Esophagus (tissue), 2 donors: ENCODE measurements around the gene DDX10. TPM values are rescaled to one million over a fixed set of nuclear protein-coding genes. Genes with fewer than 3 reads are reported as not detected.

Experiments
- H3K27ac ChIP-seq, 2 donors: one replicate each; pipeline ENCODE4 v1.5.1; 2013; ENCODE audit warnings: low read depth in 2 of 2, mild to moderate bottlenecking in 2 of 2, inconsistent platforms in 1 of 2, low read length in 1 of 2, moderate library complexity in 1 of 2
- H3K27me3 ChIP-seq, 2 donors: one replicate each; pipeline ENCODE4 v1.6.1; 2013; ENCODE audit warnings: low read length in 2 of 2, control low read depth in 1 of 2, mild to moderate bottlenecking in 1 of 2; ENCODE audit not compliant: insufficient read depth in 2 of 2, control insufficient read depth in 1 of 2
- H3K36me3 ChIP-seq, 2 donors: one replicate each; pipeline ENCODE4 v1.6.1; 2013; ENCODE audit warnings: low read length in 1 of 2; ENCODE audit not compliant: control insufficient read depth in 2 of 2, insufficient read depth in 2 of 2
- H3K4me1 ChIP-seq, 2 donors: one replicate each; pipeline ENCODE4 v1.6.1; 2013; ENCODE audit warnings: low read length in 1 of 2; ENCODE audit not compliant: control insufficient read depth in 2 of 2, insufficient read depth in 2 of 2
- H3K4me3 ChIP-seq, 2 donors: one replicate each; pipeline ENCODE4 v1.5.1; 2013; ENCODE audit warnings: low read length in 2 of 2, mild to moderate bottlenecking in 2 of 2, low read depth in 1 of 2, moderate library complexity in 1 of 2
- H3K9me3 ChIP-seq, 2 donors: one replicate each; pipeline ENCODE4 v1.6.1; 2013; ENCODE audit warnings: mild to moderate bottlenecking in 2 of 2, low read depth in 1 of 2, low read length in 1 of 2, moderate library complexity in 1 of 2; ENCODE audit not compliant: control insufficient read depth in 2 of 2, insufficient read depth in 1 of 2
- WGBS, 2 donors: extraction: QIAGEN DNeasy Blood & Tissue Kit; methylation state at CpG; one replicate each; pipeline ENCODE4 v1.1.7; 2013; 5-methylcytosine and 5-hydroxymethylcytosine counted together
- polyA plus RNA-seq, 2 donors: library from polyadenylated mRNA; stranded (reverse); fragments of 200-250 nt; gene quantifications; one replicate each; pipeline ENCODE4 v1.2.3, GENCODE V29; 2013
- donor health status: healthy with polysubstance abuse.
- donor health status: Bipolar disorder and iron deficiency.

The DDX10 gene
- polyA plus RNA-seq, 2 donors, result 11.8 to 12.9 TPM

DNA sequence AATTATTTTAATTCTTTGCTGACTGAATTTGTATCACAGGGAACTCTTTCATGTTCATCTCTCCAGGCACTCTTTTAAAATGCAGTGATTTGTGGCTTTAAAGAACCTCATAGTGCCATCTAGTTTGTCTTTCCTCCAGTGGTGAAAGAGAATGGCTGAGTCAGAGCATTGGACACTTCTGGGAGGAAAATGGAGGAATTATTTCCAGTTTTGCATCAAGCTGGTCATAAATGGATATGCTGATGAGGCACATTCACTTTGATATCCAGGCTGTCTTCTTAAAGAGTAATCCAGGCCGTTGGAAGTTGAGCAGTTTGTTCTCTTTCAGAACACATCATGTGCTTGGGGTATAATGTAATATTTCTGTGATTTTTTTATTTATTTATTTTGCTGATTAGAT, 273.7 kb downstream of the DDX10 start:
- no peak overlapping the region for H3K4me3 ChIP-seq
- H3K27me3 ChIP-seq, result no peaks in the 10 kb centered on the region
- peaks cover 3 to 9% of the 10 kb centered on the region in 2 donors for H3K36me3 ChIP-seq
- no peaks in the 10 kb centered on the region for H3K9me3 ChIP-seq
- H3K27ac ChIP-seq, result no peak overlapping the region
- WGBS, 2 donors, result 68 to 81% methylated on average over 1 of the region's 1 CpG
- no peaks in the 10 kb centered on the region for H3K4me1 ChIP-seq

DNA sequence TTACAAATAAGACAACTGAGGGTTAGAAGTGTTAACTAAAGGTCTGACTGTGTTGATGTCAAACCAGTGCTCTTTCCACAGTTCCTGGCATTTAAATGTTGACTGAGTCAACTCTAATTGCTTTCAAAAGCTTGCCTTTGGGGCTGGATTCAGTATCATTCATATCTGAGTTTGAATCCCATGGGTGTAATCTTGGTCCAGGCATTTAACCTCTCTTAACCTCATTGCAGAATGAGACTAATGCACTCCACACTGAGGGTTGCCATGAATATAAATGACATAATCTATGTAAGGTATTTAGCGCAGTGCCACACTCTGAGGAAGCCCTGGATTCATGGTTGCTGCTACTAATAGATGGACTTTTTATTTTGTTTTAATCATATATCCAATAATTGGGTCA, 274.3 kb downstream of the DDX10 start:
- H3K27ac ChIP-seq, result no peak overlapping the region
- 100% methylated on average over 1 of the region's 1 CpG for WGBS, 2 donors
- no peaks in the 10 kb centered on the region for H3K9me3 ChIP-seq
- peaks cover 3 to 9% of the 10 kb centered on the region in 2 donors for H3K36me3 ChIP-seq
- H3K4me3 ChIP-seq, result no peak overlapping the region
- H3K4me1 ChIP-seq, result no peaks in the 10 kb centered on the region
- H3K27me3 ChIP-seq, result no peaks in the 10 kb centered on the region

DNA sequence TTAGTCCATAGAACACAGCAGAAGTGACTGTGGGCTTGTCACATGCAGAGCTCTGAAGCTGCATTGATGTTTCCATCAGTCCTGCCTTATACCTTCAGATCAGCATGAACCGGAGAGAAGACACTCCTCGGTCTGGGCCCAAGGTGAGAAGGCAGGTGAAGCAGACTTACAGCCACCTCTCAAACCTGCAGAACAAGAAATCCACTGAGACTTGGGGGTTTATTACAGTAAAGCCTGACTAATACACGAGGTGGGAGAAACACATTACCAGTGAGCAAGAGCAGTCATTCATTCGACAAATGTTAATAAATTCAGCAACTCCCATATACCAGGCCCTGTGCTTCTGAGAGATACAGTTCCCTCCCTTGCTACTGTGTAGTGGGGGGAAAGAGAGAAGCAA, 279.0 kb downstream of the DDX10 start:
- no peak overlapping the region for H3K27ac ChIP-seq
- no peaks in the 10 kb centered on the region for H3K9me3 ChIP-seq
- H3K4me3 ChIP-seq, result no peak overlapping the region
- H3K27me3 ChIP-seq, result no peaks in the 10 kb centered on the region
- no peaks in the 10 kb centered on the region for H3K4me1 ChIP-seq
- H3K36me3 ChIP-seq, result peaks cover 3 to 9% of the 10 kb centered on the region in 2 donors
- WGBS, 2 donors, result 68 to 69% methylated on average over 4 of the region's 4 CpGs

DNA sequence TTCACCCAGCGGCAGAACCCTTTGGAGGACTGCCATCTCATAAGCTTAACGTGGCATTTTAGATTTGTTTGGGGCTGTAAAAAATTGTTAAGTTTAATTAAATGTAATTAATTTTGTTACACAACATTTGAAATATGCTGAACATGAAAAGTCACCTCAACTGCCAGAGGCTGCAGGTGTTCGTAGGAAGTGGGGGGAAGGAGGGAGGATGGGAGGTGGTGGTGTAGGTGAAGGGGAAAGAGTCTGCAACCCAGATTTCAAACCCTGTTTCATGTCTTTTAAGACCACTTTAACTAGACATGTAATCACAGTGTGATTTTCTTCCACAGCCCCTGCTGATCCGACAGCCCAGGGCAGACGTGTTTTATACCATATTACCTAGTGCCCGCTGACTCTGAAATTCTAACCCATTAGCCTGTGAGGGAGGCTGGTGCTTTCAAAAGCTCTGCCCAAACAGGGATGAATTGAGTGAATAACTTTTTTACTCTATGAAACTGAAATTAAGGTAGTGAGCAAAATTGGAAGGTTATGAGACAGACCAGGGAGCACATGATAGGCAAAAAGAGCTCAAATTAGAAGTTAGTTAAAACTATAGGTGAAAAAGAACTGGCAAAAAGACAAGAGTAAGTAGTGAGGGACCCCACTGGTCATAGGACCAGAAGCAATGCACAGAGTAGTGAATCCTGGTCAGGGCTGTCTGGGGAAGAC, 279.8 kb downstream of the DDX10 start:
- 65 to 82% methylated on average over 6 of the region's 6 CpGs for WGBS, 2 donors
- Histone ChIP-seq H3K27me3 (no peaks in the 10 kb centered on the region), H3K4me3 (no peak overlapping the region), H3K4me1 (no peaks in the 10 kb centered on the region), H3K27ac (no peak overlapping the region), H3K9me3 (no peaks in the 10 kb centered on the region), H3K36me3 (peaks cover 3 to 9% of the 10 kb centered on the region in 2 donors)

DNA sequence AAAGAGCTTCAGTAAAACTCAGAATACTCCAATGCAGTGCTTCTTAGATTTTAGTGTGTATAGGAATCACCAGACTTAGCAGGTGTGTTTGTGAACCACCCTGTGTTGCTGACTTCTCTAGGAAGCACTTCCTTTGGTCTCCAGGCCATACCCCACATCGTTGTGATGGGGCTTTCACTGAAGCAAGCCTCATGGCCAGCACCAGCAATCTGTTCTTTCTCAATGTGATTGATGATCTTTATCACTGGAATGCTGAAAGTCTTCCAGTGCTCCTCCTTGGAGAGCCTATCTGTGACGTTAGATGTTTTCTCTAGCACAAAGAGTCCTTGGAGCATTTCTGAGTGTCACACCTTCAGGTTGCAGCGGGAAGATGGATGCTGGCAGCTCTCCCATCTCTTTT, 280.5 kb downstream of the DDX10 start:
- 50 to 63% methylated on average over 3 of the region's 3 CpGs for WGBS, 2 donors
- Histone ChIP-seq H3K4me1 (no peaks in the 10 kb centered on the region), H3K36me3 (peaks cover 0 to 6% of the 10 kb centered on the region in 2 donors), H3K9me3 (no peaks in the 10 kb centered on the region), H3K27me3 (no peaks in the 10 kb centered on the region), H3K27ac (no peak overlapping the region), H3K4me3 (no peak overlapping the region)

DNA sequence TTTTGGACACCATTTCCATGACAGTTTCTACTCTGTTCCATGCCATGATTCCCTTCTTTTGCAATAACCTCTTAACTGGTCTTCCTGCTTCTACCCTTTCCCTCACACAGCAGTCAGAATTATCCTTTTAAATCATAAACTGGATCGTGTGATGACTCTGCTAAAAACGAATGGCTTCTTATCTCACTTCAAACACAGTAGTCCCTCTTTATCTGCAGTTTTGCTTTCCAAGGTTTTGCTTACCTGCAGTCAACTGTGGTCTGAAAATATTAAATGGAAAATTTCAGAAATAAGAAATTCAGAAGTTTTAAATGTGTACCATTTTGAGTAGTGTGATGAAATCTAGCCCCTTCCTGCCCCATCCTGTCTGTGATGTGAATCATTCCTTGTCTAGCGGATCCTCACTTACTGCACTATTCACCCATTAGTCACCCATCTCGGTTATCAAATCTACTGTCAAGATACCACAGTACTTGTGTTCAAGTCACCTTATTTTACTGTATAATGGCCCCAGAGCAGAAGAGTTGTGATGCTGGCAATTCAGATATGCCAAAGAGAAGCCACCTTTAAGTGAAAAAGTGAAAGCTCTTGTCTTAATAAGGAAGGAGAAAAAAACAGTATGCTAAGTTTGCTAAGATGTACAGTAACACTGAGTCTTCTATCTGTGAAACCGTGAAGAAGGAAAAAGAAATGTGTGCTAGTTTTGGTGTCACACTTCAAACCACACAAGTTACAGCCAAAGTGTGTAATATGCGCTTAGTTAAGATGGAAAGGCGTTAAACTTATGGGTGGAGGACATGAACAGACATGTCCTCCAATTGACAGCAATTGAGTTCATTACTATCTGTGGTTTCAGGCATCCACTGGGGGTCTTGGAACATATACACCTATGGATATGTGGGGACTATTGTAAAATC, 283.0 kb downstream of the DDX10 start:
- Histone ChIP-seq H3K27me3 (no peaks in the 10 kb centered on the region), H3K27ac (no peak overlapping the region), H3K4me1 (no peaks in the 10 kb centered on the region), H3K9me3 (no peaks in the 10 kb centered on the region), H3K36me3 (no peaks in the 10 kb centered on the region), H3K4me3 (no peak overlapping the region)
- 85% methylated on average over 7 of the region's 7 CpGs for WGBS, 2 donors

DNA sequence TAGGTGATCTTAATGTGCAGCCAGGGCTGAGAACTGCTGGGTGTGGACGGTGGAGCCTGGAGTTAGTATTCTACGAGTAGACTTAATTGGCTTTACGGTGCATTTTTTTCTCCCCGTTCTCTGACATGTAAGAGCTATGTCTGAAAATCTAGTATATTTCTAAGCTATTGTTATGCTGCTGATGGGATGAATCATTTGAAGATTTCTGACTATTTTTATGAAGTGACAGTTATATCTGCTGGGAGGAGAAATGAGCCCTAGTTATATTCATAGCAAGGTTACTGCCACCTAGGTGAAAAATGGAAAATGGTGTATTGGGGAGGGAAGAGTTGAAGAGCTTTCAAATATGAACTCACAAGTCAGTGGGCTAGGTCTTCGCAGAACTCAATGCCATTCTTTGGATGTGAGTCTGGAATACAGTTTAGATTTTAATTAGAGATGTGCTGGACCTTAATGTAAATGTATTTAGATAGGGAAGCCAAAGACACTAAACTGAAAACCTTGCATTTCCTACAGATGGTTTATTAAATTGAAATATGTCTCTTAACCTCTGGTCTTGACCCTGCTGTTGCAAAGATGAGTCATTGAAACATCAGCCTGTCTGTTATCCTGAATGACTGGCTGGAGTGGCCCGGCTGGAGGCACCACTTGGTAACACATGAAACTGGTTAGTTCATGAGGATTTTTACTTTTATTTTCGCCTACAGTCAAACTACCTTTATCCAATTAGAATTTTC, 293.7 kb downstream of the DDX10 start:
- Histone ChIP-seq H3K27ac (no peak overlapping the region), H3K4me3 (no peak overlapping the region), H3K4me1 (no peaks in the 10 kb centered on the region), H3K27me3 (no peaks in the 10 kb centered on the region), H3K36me3 (no peaks in the 10 kb centered on the region), H3K9me3 (no peaks in the 10 kb centered on the region)
- 79 to 81% methylated on average over 7 of the region's 7 CpGs for WGBS, 2 donors

DNA sequence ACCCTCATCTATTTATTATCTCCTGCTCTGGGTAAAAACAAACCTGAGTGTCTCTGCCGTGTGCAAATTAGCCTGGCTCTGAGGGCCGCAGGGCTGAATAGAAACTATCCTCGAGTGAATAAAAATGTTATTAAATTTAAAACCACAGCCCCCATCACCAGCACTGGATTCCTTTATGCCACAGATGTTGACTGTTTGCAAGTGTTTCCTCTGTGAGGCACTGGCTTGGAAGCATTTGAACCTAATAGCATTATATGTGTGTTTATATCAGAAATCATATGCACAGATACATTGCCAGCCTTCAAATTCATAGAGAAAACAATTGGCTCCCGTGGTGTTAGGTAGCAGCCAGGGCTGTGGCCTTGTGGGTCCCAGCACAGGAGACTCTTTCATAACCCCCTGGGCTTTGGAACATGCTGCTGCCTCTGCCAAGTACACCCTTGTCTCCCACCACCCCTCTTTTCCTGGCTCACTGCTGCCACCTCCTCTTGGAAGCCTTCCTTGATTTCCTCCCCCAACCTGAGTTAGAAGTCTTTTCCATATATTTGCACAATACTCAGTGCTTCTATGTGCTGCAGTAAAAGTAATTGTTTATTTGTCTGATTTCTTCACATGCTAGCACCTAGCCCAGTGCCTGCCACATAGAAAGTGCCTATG, 294.4 kb downstream of the DDX10 start:
- no peaks in the 10 kb centered on the region for H3K36me3 ChIP-seq
- no peaks in the 10 kb centered on the region for H3K9me3 ChIP-seq
- no peak overlapping the region for H3K4me3 ChIP-seq
- no peaks in the 10 kb centered on the region for H3K4me1 ChIP-seq
- no peaks in the 10 kb centered on the region for H3K27me3 ChIP-seq
- WGBS, 2 donors, result 66 to 67% methylated on average over 4 of the region's 4 CpGs
- no peak overlapping the region for H3K27ac ChIP-seq

DNA sequence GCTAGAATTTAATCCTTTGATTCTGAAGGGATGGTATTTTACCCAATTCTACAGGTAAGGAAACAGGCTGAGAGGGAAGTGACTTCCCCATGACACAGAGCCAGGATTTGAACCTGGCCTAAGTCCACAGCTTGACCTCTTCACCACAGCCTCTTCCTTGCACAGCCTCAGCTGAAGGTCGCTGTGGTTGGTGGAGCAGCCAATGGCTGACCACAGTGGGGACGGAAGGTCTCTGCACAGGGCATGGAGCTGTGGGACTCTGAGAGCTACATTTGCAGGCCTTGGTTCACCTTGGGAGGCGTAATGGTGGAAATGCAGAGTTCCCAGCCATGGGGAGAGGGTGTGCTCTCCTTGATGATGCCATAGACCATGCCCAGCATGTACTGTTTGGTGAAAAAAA, 295.0 kb downstream of the DDX10 start:
- Histone ChIP-seq H3K4me1 (no peaks in the 10 kb centered on the region), H3K9me3 (no peaks in the 10 kb centered on the region), H3K27ac (no peak overlapping the region), H3K36me3 (no peaks in the 10 kb centered on the region), H3K27me3 (no peaks in the 10 kb centered on the region), H3K4me3 (no peak overlapping the region)
- 88 to 89% methylated on average over 3 of the region's 3 CpGs for WGBS, 2 donors
